ENCODE data around the gene SPACA5.

DNA sequence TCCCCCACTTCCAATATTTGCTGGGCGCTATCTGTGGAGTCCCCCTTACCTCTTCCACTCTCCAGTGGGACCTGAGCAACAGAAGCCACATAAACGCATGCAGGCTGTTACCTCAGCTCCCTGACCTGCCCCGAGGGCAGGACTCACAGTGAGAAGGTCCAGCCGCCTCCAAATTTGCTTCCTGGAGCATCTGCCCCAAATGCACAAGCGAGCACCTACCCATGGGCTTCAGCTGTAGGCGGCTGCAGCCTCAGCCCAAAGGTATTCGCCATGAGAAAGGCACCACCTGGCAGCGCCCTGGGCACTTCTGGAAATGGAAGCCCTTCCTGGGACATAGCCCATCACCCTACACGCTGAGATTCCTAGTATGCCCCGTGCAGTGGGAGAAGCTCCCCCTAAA lies 23.4 kb downstream of the SPACA5 start:
- TF ChIP-seq, protein P1, sequence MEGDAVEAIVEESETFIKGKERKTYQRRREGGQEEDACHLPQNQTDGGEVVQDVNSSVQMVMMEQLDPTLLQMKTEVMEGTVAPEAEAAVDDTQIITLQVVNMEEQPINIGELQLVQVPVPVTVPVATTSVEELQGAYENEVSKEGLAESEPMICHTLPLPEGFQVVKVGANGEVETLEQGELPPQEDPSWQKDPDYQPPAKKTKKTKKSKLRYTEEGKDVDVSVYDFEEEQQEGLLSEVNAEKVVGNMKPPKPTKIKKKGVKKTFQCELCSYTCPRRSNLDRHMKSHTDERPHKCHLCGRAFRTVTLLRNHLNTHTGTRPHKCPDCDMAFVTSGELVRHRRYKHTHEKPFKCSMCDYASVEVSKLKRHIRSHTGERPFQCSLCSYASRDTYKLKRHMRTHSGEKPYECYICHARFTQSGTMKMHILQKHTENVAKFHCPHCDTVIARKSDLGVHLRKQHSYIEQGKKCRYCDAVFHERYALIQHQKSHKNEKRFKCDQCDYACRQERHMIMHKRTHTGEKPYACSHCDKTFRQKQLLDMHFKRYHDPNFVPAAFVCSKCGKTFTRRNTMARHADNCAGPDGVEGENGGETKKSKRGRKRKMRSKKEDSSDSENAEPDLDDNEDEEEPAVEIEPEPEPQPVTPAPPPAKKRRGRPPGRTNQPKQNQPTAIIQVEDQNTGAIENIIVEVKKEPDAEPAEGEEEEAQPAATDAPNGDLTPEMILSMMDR (IDR thresholded peaks at IDR 0.05; ENCODE audit: low read depth, low read length, poor library complexity, severe bottlenecking), result no peak
- no peak for TF ChIP-seq EZH2phosphoT487 (IDR thresholded peaks at IDR 0.05; ENCODE audit: borderline replicate concordance, low read length)

All from DOHH2 (cell line).